IPS-18c (cell line): Measurements from ENCODE around the gene CCDC188.

ENCODE experiments used
- H3K4me3 ChIP-seq: 2 replicates; pipeline ENCODE4 v1.7.0; 2013; ENCODE audit warnings: low read depth, mild to moderate bottlenecking, low read length, moderate library complexity; ENCODE audit not compliant: insufficient read depth
- H3K9me3 ChIP-seq: one replicate; pipeline ENCODE4 v1.6.1; 2013; ENCODE audit warnings: mild to moderate bottlenecking, low read length, moderate library complexity; ENCODE audit not compliant: control insufficient read depth, insufficient read depth

Gene CCDC188

GRCh38 chr22:20117633-20118299 is 33.1 kb downstream of the CCDC188 start:
- no peaks in the 10 kb centered on the region for H3K9me3 ChIP-seq

DNA sequence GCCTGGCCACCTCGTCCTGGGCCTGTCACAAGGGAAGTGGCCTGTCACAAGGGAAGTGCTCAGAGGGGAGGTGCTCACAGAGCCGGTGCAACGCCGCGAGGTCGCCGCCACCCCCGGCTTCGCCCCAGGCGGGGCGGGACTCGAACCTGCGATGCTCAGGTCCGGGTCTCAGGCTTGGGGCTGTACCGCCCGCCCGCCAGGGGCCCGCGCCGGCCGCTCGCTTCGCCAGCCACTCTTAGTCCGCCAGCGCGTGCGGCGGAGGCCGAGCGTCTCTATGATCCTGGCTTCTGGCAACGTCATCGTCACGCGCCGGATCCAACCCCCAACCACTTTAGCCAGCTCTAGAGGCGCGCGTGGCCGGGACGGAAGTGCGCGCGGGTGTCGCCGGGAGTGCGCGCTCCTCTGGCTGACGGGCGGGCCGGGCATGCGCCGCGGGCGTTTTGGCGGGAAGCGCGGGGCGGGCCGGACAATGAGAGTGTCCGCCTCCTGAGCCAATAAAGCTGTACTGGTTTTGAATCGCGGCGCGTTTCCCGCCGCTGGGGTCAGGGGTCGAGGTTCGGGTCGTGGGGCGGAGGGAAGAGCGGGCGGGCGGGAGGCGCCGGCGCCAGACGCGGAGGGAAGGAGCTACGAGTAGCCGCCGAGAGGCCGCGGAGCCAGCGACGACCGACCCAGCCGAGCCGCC is 33.8 kb downstream of the CCDC188 start, which contains the start of gene TRMT2A:
TSS of gene TRMT2A (minus strand) at position 276 of the 682 bp plus-strand sequence. CDS start 320 bp downstream, outside the sequence.
- H3K4me3 ChIP-seq: peak within 1 kb of the TSS; percentile 94

More at GRCh38 chr22:20117633-20118299, 33.1 kb downstream of the CCDC188 start:
- peak overlapping the region; percentile 94 for H3K4me3 ChIP-seq

DNA sequence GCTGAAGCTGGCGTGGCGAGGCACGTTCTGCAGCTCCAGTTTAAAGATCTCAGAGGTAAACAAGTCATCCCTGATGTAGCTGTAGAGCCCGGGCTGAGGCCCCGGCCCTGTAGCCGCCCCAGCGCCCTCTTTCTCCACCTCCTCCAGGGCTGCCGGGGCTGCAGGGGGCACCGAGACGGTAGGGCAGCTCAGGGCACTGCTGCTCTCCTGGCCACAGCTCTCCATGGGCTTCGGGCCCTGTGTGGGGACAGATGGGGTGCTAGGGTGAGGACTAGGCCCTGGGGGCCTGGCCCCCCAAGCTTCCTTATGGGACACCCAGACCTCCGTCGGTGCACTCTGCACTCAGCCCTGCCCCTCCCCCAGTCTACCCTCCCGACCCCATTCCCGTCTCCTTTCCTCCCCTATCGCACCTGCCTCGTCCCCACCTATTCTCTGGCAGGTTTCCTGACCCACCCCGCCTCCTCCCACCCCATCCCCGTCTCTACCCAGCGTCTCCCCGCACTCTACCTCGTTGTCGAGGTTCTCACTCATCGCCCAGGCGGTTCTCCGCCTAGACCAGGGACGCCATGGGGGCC is 34.4 kb downstream of the CCDC188 start:
- peak overlapping the region; percentile 82 for H3K4me3 ChIP-seq

More for the DNA sequence above, 33.8 kb downstream of the CCDC188 start, which contains the start of gene TRMT2A:
- H3K9me3 ChIP-seq: no peaks in the 10 kb centered on the region

DNA sequence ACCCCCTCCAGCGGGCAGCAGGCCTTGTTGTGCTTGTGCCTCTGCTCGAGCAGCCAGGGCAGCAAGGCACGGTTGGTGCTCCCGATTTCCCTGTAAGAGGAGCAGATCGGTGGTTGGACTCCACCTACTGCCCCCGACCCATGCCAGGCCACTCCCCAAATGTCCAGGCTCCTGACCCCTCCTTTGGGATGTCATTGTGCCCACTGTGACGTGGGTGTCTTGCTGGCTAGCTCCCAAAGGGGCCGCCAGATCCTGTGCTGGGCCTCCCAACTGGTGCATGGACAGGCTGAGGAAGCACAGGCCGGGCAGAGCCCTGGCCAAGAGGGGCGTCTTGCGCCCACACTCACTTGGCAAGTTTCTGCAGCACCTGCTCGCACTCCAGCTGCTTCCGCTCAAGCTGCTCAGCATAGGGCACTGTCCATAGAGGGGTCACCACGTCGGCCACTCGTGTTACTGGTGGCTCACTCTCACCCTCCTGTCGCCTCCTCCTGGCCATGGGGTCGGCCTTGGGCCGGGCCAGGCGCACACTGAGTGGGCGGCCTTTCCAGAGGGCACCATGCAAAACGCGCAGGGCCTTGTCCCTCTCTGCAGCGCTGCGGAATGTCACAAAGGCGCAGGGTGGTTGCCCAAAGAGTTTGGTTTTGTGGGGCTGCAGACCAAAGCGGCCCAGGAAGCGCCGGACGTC is 35.0 kb downstream of the CCDC188 start, which contains the start of gene RANBP1:
TSS of gene RANBP1 (plus strand) at position 414 of the 685 bp plus-strand sequence. CDS start at position 495, 81 bp downstream.
- H3K9me3 ChIP-seq: no peaks in the 10 kb centered on the region
- H3K4me3 ChIP-seq: peak within 1 kb of the TSS; percentile 82

More for the DNA sequence above, 34.4 kb downstream of the CCDC188 start:
- no peaks in the 10 kb centered on the region for H3K9me3 ChIP-seq

- H3K9me3 ChIP-seq: peaks cover 3% of the 10 kb centered on the region
- no peak overlapping the region for H3K4me3 ChIP-seq
Measured at GRCh38 chr22:20114506-20115475, 36.1 kb downstream of the CCDC188 start.

DNA sequence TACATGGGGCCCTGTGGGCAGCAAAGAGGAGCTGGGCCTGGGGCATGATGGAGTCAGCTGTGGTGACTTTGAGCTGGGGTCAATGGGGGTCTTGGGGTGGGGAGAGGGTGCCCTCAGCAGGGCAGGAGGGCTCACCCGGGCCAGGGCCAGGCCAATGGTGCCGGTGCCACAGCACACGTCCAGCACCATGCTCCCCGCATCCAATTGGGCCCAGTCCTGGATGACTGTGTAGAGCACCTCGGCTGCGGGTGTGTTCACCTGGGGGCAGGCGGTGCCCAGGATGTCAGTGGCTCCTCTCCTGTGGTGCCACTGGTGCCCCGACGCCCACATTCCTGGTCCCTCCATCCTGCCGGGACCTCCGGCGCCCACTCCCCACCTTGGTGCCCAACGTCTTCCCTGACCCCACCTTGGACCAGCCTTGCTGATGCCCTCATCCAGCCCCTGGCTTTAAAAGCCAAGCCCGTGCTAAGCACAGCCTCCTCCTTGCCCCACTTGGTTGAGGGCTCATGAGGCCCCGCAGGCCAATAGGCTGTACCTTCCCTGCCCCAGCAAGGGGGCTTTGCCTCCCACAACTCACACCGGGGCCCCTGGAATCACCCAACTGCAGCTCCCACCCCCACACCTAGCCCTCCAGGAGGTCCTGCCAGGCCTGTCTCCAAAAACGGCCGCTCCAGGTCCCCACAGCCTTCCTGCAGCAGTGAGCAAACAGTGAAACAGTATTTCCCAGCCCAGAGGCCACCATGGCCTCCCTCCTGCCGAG is 37.1 kb downstream of the CCDC188 start:
- H3K4me3 ChIP-seq: no peak overlapping the region
- H3K9me3 ChIP-seq: peaks cover 3% of the 10 kb centered on the region

GRCh38 chr22:20112623-20113511 is 38.0 kb downstream of the CCDC188 start:
- Histone ChIP-seq H3K4me3 (no peak overlapping the region), H3K9me3 (peaks cover 3% of the 10 kb centered on the region)

GRCh38 chr22:20111689-20112622 is 38.9 kb downstream of the CCDC188 start:
- Histone ChIP-seq H3K4me3 (no peak overlapping the region), H3K9me3 (peaks cover 3% of the 10 kb centered on the region)

GRCh38 chr22:20111045-20111688 is 39.7 kb downstream of the CCDC188 start:
- no peak overlapping the region for H3K4me3 ChIP-seq

DNA sequence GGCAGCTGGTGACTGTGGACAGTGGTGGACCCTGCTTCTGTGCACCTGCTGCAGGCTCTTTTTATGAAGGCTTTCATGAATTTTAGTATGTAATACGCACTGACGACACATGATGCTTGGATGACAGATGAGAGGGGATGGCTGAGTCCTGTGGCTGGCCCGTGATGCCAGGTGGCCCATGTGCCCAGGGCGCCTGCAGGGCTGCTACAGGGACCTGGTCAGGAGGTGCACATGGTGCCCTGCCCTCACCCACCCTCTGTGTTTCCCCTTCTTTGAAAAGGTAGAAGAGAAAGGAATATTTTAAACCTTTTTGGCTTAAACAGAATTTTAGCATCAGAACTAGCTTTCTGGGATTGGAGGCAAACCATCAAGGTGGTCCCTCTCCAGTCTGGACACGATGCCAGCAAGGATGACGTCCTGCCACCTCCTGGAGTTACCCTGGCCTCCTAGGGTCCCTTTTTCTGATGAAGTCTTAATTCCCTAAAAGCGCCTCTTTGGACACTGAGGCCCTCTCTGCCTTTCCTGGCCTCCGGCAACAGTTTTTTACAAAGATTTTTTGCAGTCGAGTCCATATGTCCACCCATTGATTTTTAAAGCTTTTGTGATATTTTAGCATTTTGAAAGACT is 40.4 kb downstream of the CCDC188 start:
- peaks cover 3% of the 10 kb centered on the region for H3K9me3 ChIP-seq
- H3K4me3 ChIP-seq: no peak overlapping the region

More at GRCh38 chr22:20111045-20111688, 39.7 kb downstream of the CCDC188 start:
- peaks cover 3% of the 10 kb centered on the region for H3K9me3 ChIP-seq

GRCh38 chr22:20109411-20110358 is 41.2 kb downstream of the CCDC188 start:
- Histone ChIP-seq H3K9me3 (peaks cover 3% of the 10 kb centered on the region), H3K4me3 (no peak overlapping the region)

GRCh38 chr22:20108757-20109230 is 42.1 kb downstream of the CCDC188 start:
- Histone ChIP-seq H3K9me3 (peaks cover 3% of the 10 kb centered on the region), H3K4me3 (no peak overlapping the region)
